Measurements from ENCODE around the gene CENPVL2.

GRCh38 chrX:51694254-51694653 lies 11.6 kb upstream of the CENPVL2 start:
- TF ChIP-seq CTCF (IDR thresholded peaks at IDR 0.05) (no peak), POLR2A (IDR thresholded peaks at IDR 0.05) (no peak)

Data from adrenal gland (tissue), 5 donors.